Measurements from ENCODE around the gene EVL.

The EVL gene

GRCh38 chr14:100137173-100137572, 72.0 kb downstream of the EVL start:
- Histone ChIP-seq H3K36me3 (ENCODE audit: insufficient read depth, low read length) (peaks cover 84% of the 10 kb centered on the region; the same call in 1 of the 2 replicates), H4K20me1 (ENCODE audit: insufficient read depth, low read length, poor library complexity, severe bottlenecking) (no peaks in the 10 kb centered on the region), H3K9me3 (ENCODE audit: insufficient read depth, low read depth, low read length) (no peaks in the 10 kb centered on the region), H3F3A (ENCODE audit: low read depth) (0 out of 2 replicates have a peak, but pooled peaks cover 2% of the 10 kb centered on the region), H3K9ac (ENCODE audit: low read depth, low read length, poor library complexity, severe bottlenecking) (no peak overlapping the region), H3K4me3 (ENCODE audit: low read length, poor library complexity, severe bottlenecking) (no peak overlapping the region), H3K4me2 (ENCODE audit: low read depth, low read length, poor library complexity, severe bottlenecking) (no peak overlapping the region), H2AFZ (ENCODE audit: low read length) (no peak overlapping the region), H3K79me2 (ENCODE audit: insufficient read depth, low read length) (no peaks in the 10 kb centered on the region), H3K4me1 (ENCODE audit: insufficient read depth, low read length, poor library complexity, severe bottlenecking) (no peaks in the 10 kb centered on the region), H3K9me2 (replicated peaks; ENCODE audit: low read depth, low read length) (no peaks in the 10 kb centered on the region), H3K27me3 (ENCODE audit: insufficient read depth, low read length, poor library complexity, severe bottlenecking) (no peaks in the 10 kb centered on the region)
- TF ChIP-seq, protein P1, sequence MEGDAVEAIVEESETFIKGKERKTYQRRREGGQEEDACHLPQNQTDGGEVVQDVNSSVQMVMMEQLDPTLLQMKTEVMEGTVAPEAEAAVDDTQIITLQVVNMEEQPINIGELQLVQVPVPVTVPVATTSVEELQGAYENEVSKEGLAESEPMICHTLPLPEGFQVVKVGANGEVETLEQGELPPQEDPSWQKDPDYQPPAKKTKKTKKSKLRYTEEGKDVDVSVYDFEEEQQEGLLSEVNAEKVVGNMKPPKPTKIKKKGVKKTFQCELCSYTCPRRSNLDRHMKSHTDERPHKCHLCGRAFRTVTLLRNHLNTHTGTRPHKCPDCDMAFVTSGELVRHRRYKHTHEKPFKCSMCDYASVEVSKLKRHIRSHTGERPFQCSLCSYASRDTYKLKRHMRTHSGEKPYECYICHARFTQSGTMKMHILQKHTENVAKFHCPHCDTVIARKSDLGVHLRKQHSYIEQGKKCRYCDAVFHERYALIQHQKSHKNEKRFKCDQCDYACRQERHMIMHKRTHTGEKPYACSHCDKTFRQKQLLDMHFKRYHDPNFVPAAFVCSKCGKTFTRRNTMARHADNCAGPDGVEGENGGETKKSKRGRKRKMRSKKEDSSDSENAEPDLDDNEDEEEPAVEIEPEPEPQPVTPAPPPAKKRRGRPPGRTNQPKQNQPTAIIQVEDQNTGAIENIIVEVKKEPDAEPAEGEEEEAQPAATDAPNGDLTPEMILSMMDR (conservative IDR thresholded peaks at IDR 0.05; ENCODE audit: low read length), result no peak
- TF ChIP-seq EZH2phosphoT487 (IDR thresholded peaks at IDR 0.05; ENCODE audit: borderline replicate concordance), result no peak

GRCh38 chr14:100138082-100138787, 73.0 kb downstream of the EVL start:
- H3K27me3 ChIP-seq (ENCODE audit: insufficient read depth, low read length, poor library complexity, severe bottlenecking), result no peaks in the 10 kb centered on the region
- no peak overlapping the region for H2AFZ ChIP-seq (ENCODE audit: low read length)
- H3F3A ChIP-seq (ENCODE audit: low read depth), result 0 out of 2 replicates have a peak, but pooled peaks cover 2% of the 10 kb centered on the region
- no peaks in the 10 kb centered on the region for H4K20me1 ChIP-seq (ENCODE audit: insufficient read depth, low read length, poor library complexity, severe bottlenecking)
- H3K9ac ChIP-seq (ENCODE audit: low read depth, low read length, poor library complexity, severe bottlenecking), result no peak overlapping the region
- H3K4me3 ChIP-seq (ENCODE audit: low read length, poor library complexity, severe bottlenecking), result no peak overlapping the region
- H3K4me1 ChIP-seq (ENCODE audit: insufficient read depth, low read length, poor library complexity, severe bottlenecking), result no peaks in the 10 kb centered on the region
- peaks cover 82% of the 10 kb centered on the region; the same call in 1 of the 2 replicates for H3K36me3 ChIP-seq (ENCODE audit: insufficient read depth, low read length)
- no peaks in the 10 kb centered on the region for H3K9me3 ChIP-seq (ENCODE audit: insufficient read depth, low read depth, low read length)
- TF ChIP-seq EZH2phosphoT487 (IDR thresholded peaks at IDR 0.05; ENCODE audit: borderline replicate concordance), result no peak
- TF ChIP-seq, protein P1 (conservative IDR thresholded peaks at IDR 0.05; ENCODE audit: low read length), result no peak
- H3K9me2 ChIP-seq (replicated peaks; ENCODE audit: low read depth, low read length), result no peaks in the 10 kb centered on the region
- no peaks in the 10 kb centered on the region for H3K79me2 ChIP-seq (ENCODE audit: insufficient read depth, low read length)
- no peak overlapping the region for H3K4me2 ChIP-seq (ENCODE audit: low read depth, low read length, poor library complexity, severe bottlenecking)

- H3K4me2 ChIP-seq (ENCODE audit: low read depth, low read length, poor library complexity, severe bottlenecking), result no peak overlapping the region
- no peak overlapping the region for H3K9ac ChIP-seq (ENCODE audit: low read depth, low read length, poor library complexity, severe bottlenecking)
- no peaks in the 10 kb centered on the region for H3K9me3 ChIP-seq (ENCODE audit: insufficient read depth, low read depth, low read length)
- H2AFZ ChIP-seq (ENCODE audit: low read length), result no peak overlapping the region
- 0 out of 2 replicates have a peak, but pooled peaks cover 2% of the 10 kb centered on the region for H3F3A ChIP-seq (ENCODE audit: low read depth)
- no peaks in the 10 kb centered on the region for H4K20me1 ChIP-seq (ENCODE audit: insufficient read depth, low read length, poor library complexity, severe bottlenecking)
- H3K27me3 ChIP-seq (ENCODE audit: insufficient read depth, low read length, poor library complexity, severe bottlenecking), result no peaks in the 10 kb centered on the region
- no peak overlapping the region for H3K4me3 ChIP-seq (ENCODE audit: low read length, poor library complexity, severe bottlenecking)
- H3K9me2 ChIP-seq (replicated peaks; ENCODE audit: low read depth, low read length), result no peaks in the 10 kb centered on the region
- no peaks in the 10 kb centered on the region for H3K79me2 ChIP-seq (ENCODE audit: insufficient read depth, low read length)
- H3K4me1 ChIP-seq (ENCODE audit: insufficient read depth, low read length, poor library complexity, severe bottlenecking), result no peaks in the 10 kb centered on the region
- TF ChIP-seq EZH2phosphoT487 (IDR thresholded peaks at IDR 0.05; ENCODE audit: borderline replicate concordance), result no peak
- TF ChIP-seq, protein P1 (conservative IDR thresholded peaks at IDR 0.05; ENCODE audit: low read length), result no peak
- peaks cover 82% of the 10 kb centered on the region; the same call in 1 of the 2 replicates for H3K36me3 ChIP-seq (ENCODE audit: insufficient read depth, low read length)
Measured at GRCh38 chr14:100138955-100139354, 73.7 kb downstream of the EVL start.

Measured in Loucy (cell line).